ENCODE results near the gene HSPA1B. TPM values are rescaled to one million over a fixed set of nuclear protein-coding genes. Genes with fewer than 3 reads are reported as not detected.

The HSPA1B gene
- total RNA-seq, result 115 and 152 TPM in 2 replicates
- polyA plus RNA-seq, result 35.5 and 60.2 TPM in 2 replicates
- polyA plus RNA-seq (2012), result 52.3 and 95.1 TPM in 2 replicates
- 39.2 and 45.2 TPM in 2 replicates for polyA minus RNA-seq (ENCODE audit: low replicate concordance)

- peak within 1 kb of the TSS; percentile 90 for H3K4me2 ChIP-seq (ENCODE audit: extremely low read depth, insufficient read depth, low read length)
- H3K9ac ChIP-seq (ENCODE audit: insufficient read depth, low read length), result peak within 1 kb of the TSS; percentile 64
- peak within 1 kb of the TSS; percentile 79 for H2AFZ ChIP-seq (ENCODE audit: low read length)
- no peaks in the 10 kb centered on the region for H4K20me1 ChIP-seq (ENCODE audit: control insufficient read depth, extremely low read depth, insufficient read depth, low read length)
- H3K9me3 ChIP-seq (ENCODE audit: control insufficient read depth, insufficient read depth, low read depth, low read length), result no peaks in the 10 kb centered on the region
- no peaks in the 10 kb centered on the region for H3K27me3 ChIP-seq (ENCODE audit: control insufficient read depth, insufficient read depth, low read length)
- H3K4me1 ChIP-seq (ENCODE audit: control insufficient read depth, extremely low read depth, insufficient read depth, low read length), result peaks cover 4% of the 10 kb centered on the region
- peak; percentile 100 for DNase-seq (ENCODE audit: low read depth in 2 of 2)
- H3K4me3 ChIP-seq (replicated peaks in 1 of 4; ENCODE audit: control extremely low read depth in 1 of 4, insufficient read depth in 1 of 4, low read depth in 3 of 4, low read length in 4 of 4), result peak within 1 kb of the TSS; percentile 42 to 78 (median 58)
- peaks cover 26% of the 10 kb centered on the region for H3K79me2 ChIP-seq (ENCODE audit: control insufficient read depth, insufficient read depth, low read length)
- H3K36me3 ChIP-seq (ENCODE audit: control insufficient read depth, insufficient read depth, low read length), result no peaks in the 10 kb centered on the region
- peak within 1 kb of the TSS; percentile 73 for H3K27ac ChIP-seq (ENCODE audit: insufficient read depth, low read length)
- TF ChIP-seq, protein P1, sequence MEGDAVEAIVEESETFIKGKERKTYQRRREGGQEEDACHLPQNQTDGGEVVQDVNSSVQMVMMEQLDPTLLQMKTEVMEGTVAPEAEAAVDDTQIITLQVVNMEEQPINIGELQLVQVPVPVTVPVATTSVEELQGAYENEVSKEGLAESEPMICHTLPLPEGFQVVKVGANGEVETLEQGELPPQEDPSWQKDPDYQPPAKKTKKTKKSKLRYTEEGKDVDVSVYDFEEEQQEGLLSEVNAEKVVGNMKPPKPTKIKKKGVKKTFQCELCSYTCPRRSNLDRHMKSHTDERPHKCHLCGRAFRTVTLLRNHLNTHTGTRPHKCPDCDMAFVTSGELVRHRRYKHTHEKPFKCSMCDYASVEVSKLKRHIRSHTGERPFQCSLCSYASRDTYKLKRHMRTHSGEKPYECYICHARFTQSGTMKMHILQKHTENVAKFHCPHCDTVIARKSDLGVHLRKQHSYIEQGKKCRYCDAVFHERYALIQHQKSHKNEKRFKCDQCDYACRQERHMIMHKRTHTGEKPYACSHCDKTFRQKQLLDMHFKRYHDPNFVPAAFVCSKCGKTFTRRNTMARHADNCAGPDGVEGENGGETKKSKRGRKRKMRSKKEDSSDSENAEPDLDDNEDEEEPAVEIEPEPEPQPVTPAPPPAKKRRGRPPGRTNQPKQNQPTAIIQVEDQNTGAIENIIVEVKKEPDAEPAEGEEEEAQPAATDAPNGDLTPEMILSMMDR (conservative IDR thresholded peaks at IDR 0.05 in 1 of 2, IDR thresholded peaks at IDR 0.05 in 1 of 2; ENCODE audit: low read depth in 1 of 2, low read length in 2 of 2), result no peak
Observed at GRCh38 chr6:31827286-31828079, at the start of gene HSPA1B. Gene HSPA1B (plus strand): TSS chr6:31827738. CDS start chr6:31827951, 213 bp downstream.

DNA sequence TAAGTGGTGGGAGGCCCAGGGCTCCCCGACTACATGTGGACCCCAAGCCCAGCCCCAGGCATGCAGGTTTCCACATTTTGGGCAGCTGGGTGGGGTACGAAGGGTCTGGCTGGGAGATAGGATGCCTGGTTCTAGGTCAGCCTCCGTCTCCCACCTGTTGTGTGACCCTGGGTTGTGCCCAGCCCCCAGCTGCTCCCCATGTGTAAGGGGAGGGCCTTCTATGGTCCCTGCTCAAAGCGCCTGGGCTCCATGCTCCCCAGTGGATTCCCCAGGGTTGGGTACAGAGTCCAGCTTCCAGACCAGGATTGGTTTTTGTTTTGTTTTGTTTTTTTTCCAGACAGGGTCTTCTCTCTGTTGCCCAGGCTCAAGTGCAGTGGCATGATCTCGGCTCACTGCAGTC, 49.3 kb upstream of the HSPA1B start:
- Histone ChIP-seq H3K9me3 (ENCODE audit: control insufficient read depth, insufficient read depth, low read depth, low read length) (no peaks in the 10 kb centered on the region), H4K20me1 (ENCODE audit: control insufficient read depth, extremely low read depth, insufficient read depth, low read length) (no peaks in the 10 kb centered on the region), H3K79me2 (ENCODE audit: control insufficient read depth, insufficient read depth, low read length) (no peaks in the 10 kb centered on the region), H3K27ac (ENCODE audit: insufficient read depth, low read length) (no peak overlapping the region), H3K27me3 (ENCODE audit: control insufficient read depth, insufficient read depth, low read length) (no peaks in the 10 kb centered on the region), H3K4me2 (ENCODE audit: extremely low read depth, insufficient read depth, low read length) (no peak overlapping the region), H2AFZ (ENCODE audit: low read length) (no peak overlapping the region), H3K36me3 (ENCODE audit: control insufficient read depth, insufficient read depth, low read length) (peaks cover 16% of the 10 kb centered on the region), H3K9ac (ENCODE audit: insufficient read depth, low read length) (no peak overlapping the region), H3K4me1 (ENCODE audit: control insufficient read depth, extremely low read depth, insufficient read depth, low read length) (peaks cover 7% of the 10 kb centered on the region), H3K4me3 (replicated peaks in 1 of 4; ENCODE audit: control extremely low read depth in 1 of 4, insufficient read depth in 1 of 4, low read depth in 3 of 4, low read length in 4 of 4) (no peak overlapping the region)
- no peak for DNase-seq (ENCODE audit: low read depth in 2 of 2)
- no peak for TF ChIP-seq EZH2 (IDR thresholded peaks at IDR 0.05; ENCODE audit: low read length, missing control alignments)
- TF ChIP-seq, protein P1 (conservative IDR thresholded peaks at IDR 0.05 in 1 of 2, IDR thresholded peaks at IDR 0.05 in 1 of 2; ENCODE audit: low read depth in 1 of 2, low read length in 2 of 2), result no peak

GRCh38 chr6:31778999-31779885, 48.3 kb upstream of the HSPA1B start:
- Histone ChIP-seq H3K79me2 (ENCODE audit: control insufficient read depth, insufficient read depth, low read length) (no peaks in the 10 kb centered on the region), H3K9ac (ENCODE audit: insufficient read depth, low read length) (no peak overlapping the region), H3K4me2 (ENCODE audit: extremely low read depth, insufficient read depth, low read length) (no peak overlapping the region), H3K27ac (ENCODE audit: insufficient read depth, low read length) (no peak overlapping the region), H2AFZ (ENCODE audit: low read length) (no peak overlapping the region), H3K4me1 (ENCODE audit: control insufficient read depth, extremely low read depth, insufficient read depth, low read length) (peaks cover 7% of the 10 kb centered on the region), H4K20me1 (ENCODE audit: control insufficient read depth, extremely low read depth, insufficient read depth, low read length) (no peaks in the 10 kb centered on the region), H3K9me3 (ENCODE audit: control insufficient read depth, insufficient read depth, low read depth, low read length) (no peaks in the 10 kb centered on the region), H3K4me3 (replicated peaks in 1 of 4; ENCODE audit: control extremely low read depth in 1 of 4, insufficient read depth in 1 of 4, low read depth in 3 of 4, low read length in 4 of 4) (no peak overlapping the region), H3K36me3 (ENCODE audit: control insufficient read depth, insufficient read depth, low read length) (peaks cover 18% of the 10 kb centered on the region), H3K27me3 (ENCODE audit: control insufficient read depth, insufficient read depth, low read length) (no peaks in the 10 kb centered on the region)
- TF ChIP-seq, protein P1 (conservative IDR thresholded peaks at IDR 0.05 in 1 of 2, IDR thresholded peaks at IDR 0.05 in 1 of 2; ENCODE audit: low read depth in 1 of 2, low read length in 2 of 2), result no peak
- no peak for TF ChIP-seq EZH2 (IDR thresholded peaks at IDR 0.05; ENCODE audit: low read length, missing control alignments)
- no peak for DNase-seq (ENCODE audit: low read depth in 2 of 2)

All from fibroblast of lung (primary cell).